ENCODE results near the gene RCOR1. TPM values are rescaled to one million over a fixed set of nuclear protein-coding genes. Genes with fewer than 3 reads are reported as not detected.

Gene RCOR1
- total RNA-seq, 1 experiment from 2014 or later = 33.6 TPM

DNA sequence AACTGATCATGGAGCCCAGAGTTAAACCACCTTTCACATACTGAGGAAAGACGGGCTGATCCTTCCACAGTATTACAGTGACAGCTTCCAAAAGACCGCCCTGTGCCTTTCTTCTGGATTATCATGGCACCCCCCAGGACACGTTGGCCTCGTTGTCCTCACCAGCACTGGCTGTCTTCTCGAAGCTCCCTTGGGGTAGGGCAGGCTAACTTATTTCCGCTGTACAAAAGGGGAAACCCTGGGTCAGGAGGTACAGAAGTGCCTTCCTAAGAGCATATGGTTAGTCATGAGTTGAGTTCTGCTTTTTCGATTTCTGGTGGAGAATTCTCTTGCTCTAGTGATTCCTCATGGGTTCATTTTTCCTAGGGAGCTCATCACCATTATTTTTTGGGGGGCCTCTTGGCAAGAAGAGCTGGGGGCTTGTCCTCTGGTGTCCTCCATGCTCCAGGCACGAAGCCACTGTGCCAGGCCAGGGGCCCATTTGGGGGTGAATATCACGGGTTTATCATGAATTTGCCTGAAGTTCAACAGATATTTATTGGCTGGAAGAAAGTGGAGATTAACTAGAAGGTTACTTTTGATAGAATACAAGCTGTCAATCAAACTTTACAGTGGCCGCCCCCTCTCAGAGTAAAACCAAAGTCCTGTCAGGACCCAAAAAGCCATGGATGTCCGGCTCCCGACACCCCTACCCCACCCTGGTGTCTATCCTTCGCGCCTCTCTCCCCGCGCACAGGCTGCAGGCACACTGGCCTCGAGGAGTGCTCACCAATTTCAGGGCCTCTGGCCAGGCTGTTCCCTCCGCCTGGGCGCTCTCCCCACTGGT, 176.0 kb downstream of the RCOR1 start:
- Mint-ChIP-seq H3K27me3 (ENCODE audit: insufficient read depth, unreplicated experiment) (no peaks in the 10 kb centered on the region), H3K9me3 (ENCODE audit: unreplicated experiment) (no peaks in the 10 kb centered on the region), H3K4me3 (ENCODE audit: unreplicated experiment) (no peak overlapping the region), H3K4me1 (ENCODE audit: low read depth, unreplicated experiment) (no peaks in the 10 kb centered on the region), H3K27ac (ENCODE audit: unreplicated experiment) (no peak overlapping the region), H3K36me3 (ENCODE audit: insufficient read depth, unreplicated experiment) (no peaks in the 10 kb centered on the region)
- Histone ChIP-seq H3K27me3 (replicated peaks; ENCODE audit: control insufficient read depth, insufficient read depth, low read length) (no peaks in the 10 kb centered on the region), H3K9me3 (no peaks in the 10 kb centered on the region), H3K36me3 (ENCODE audit: control insufficient read depth, insufficient read depth, low read length) (no peaks in the 10 kb centered on the region), H3K4me3 (ENCODE audit: low read depth, low read length) (no peak overlapping the region), H3K4me1 (no peaks in the 10 kb centered on the region)
- CTCF ChIA-PET = no interaction called here
- POLR2A ChIA-PET = no interaction called here
- TF ChIP-seq, protein P1, sequence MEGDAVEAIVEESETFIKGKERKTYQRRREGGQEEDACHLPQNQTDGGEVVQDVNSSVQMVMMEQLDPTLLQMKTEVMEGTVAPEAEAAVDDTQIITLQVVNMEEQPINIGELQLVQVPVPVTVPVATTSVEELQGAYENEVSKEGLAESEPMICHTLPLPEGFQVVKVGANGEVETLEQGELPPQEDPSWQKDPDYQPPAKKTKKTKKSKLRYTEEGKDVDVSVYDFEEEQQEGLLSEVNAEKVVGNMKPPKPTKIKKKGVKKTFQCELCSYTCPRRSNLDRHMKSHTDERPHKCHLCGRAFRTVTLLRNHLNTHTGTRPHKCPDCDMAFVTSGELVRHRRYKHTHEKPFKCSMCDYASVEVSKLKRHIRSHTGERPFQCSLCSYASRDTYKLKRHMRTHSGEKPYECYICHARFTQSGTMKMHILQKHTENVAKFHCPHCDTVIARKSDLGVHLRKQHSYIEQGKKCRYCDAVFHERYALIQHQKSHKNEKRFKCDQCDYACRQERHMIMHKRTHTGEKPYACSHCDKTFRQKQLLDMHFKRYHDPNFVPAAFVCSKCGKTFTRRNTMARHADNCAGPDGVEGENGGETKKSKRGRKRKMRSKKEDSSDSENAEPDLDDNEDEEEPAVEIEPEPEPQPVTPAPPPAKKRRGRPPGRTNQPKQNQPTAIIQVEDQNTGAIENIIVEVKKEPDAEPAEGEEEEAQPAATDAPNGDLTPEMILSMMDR (IDR thresholded peaks at IDR 0.05; ENCODE audit: insufficient read depth in 1 of 2, low read depth in 1 of 2, low read length in 1 of 2, severe bottlenecking in 1 of 2, unreplicated experiment in 1 of 2) = no peak
- DNase-seq = no peak
- intact Hi-C loops (cut with micrococcal nuclease; ENCODE audit: unreplicated experiment) = no loop called here
- BruUV-seq (replicated peaks) = no TSS peak

DNA sequence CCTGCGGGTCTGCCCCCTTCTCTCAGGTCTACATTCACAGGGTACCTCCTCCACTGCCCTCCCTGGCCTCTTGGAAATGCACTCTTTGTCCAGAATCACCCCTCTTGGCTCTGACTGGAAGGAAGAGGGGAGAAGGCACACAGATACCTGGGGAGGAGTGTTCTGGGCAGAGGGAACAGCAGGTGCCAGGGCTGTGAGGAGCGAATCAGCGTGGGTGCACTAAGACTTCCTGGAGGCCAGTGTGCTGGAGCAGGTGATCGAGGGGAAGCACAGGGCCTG, 176.5 kb downstream of the RCOR1 start:
- Histone ChIP-seq H3K9me3 (no peaks in the 10 kb centered on the region), H3K36me3 (ENCODE audit: control insufficient read depth, insufficient read depth, low read length) (no peaks in the 10 kb centered on the region), H3K27me3 (replicated peaks; ENCODE audit: control insufficient read depth, insufficient read depth, low read length) (no peaks in the 10 kb centered on the region), H3K4me3 (ENCODE audit: low read depth, low read length) (no peak overlapping the region), H3K4me1 (no peaks in the 10 kb centered on the region)
- Mint-ChIP-seq H3K36me3 (ENCODE audit: insufficient read depth, unreplicated experiment) (no peaks in the 10 kb centered on the region), H3K27me3 (ENCODE audit: insufficient read depth, unreplicated experiment) (no peaks in the 10 kb centered on the region), H3K4me1 (ENCODE audit: low read depth, unreplicated experiment) (no peaks in the 10 kb centered on the region), H3K9me3 (ENCODE audit: unreplicated experiment) (no peaks in the 10 kb centered on the region), H3K27ac (ENCODE audit: unreplicated experiment) (no peak overlapping the region), H3K4me3 (ENCODE audit: unreplicated experiment) (no peak overlapping the region)
- ChIA-PET POLR2A (no interaction called here), CTCF (no interaction called here)
- TF ChIP-seq, protein P1 (IDR thresholded peaks at IDR 0.05; ENCODE audit: insufficient read depth in 1 of 2, low read depth in 1 of 2, low read length in 1 of 2, severe bottlenecking in 1 of 2, unreplicated experiment in 1 of 2) = no peak
- intact Hi-C loops (cut with micrococcal nuclease; ENCODE audit: unreplicated experiment) = no loop called here
- DNase-seq = no peak
- BruUV-seq (replicated peaks) = no TSS peak

DNA sequence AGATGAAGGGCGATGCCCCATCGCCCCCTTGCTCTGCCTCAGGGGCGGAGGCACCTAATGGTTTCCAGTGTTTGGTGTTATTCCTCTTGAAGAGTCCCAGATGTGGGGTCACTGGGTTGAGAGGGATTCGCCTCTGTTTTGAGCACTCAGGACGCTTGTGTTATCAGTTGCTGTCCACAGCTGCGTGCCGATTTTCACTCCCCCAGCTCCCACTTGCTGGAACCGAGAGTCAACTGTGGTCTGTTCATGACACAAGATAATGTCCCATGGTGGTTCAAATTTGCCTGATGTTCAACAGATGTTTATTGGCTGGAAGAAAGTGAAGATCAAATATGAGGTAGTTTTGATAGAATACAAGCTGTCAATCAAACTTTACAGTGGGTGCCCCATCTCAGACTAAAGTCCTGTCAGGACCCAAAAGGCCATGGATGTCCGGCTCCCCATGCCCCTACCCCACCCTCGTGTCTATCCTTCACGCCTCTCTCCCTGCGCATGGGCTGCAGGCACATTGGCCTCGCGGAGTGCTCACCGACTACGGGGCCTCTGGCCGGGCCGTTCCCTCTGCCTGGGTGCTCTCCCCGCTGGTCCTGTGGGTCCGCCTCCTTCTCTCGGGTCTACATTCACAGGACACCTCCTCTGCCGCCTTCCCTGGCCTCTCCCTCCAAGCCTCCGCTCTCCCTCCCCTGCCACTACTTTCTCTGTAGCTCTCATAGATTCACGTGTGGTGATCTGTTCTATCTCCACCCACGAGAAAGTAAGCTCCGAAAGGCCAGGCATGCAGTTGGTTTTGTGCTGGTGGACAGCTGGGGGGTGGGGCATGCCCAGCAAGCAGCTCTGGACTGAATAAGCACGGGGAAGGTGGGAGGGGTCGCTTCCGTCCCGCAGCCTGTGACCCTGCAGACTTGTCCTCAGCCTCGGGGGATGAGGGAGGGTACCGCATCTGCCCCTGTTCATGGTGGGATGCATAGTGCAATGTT, 178.0 kb downstream of the RCOR1 start:
- no TSS peak for BruUV-seq (replicated peaks)
- no peaks in the 10 kb centered on the region for H3K4me1 ChIP-seq
- Mint-ChIP-seq H3K4me1 (ENCODE audit: low read depth, unreplicated experiment) (no peaks in the 10 kb centered on the region), H3K27ac (ENCODE audit: unreplicated experiment) (no peak overlapping the region), H3K4me3 (ENCODE audit: unreplicated experiment) (no peak overlapping the region), H3K36me3 (ENCODE audit: insufficient read depth, unreplicated experiment) (no peaks in the 10 kb centered on the region), H3K27me3 (ENCODE audit: insufficient read depth, unreplicated experiment) (no peaks in the 10 kb centered on the region), H3K9me3 (ENCODE audit: unreplicated experiment) (no peaks in the 10 kb centered on the region)
- TF ChIP-seq, protein P1 (IDR thresholded peaks at IDR 0.05; ENCODE audit: insufficient read depth in 1 of 2, low read depth in 1 of 2, low read length in 1 of 2, severe bottlenecking in 1 of 2, unreplicated experiment in 1 of 2) = no peak
- intact Hi-C loops (cut with micrococcal nuclease; ENCODE audit: unreplicated experiment) = loop anchor here (10.0 kb wide), 1 partner anchor 104 kb away; no protein-coding TSS in a partner anchor
- H3K4me3 ChIP-seq (ENCODE audit: low read depth, low read length) = no peak overlapping the region
- no peak for DNase-seq
- CTCF ChIA-PET = no interaction called here
- H3K9me3 ChIP-seq = no peaks in the 10 kb centered on the region
- H3K27me3 ChIP-seq (replicated peaks; ENCODE audit: control insufficient read depth, insufficient read depth, low read length) = no peaks in the 10 kb centered on the region
- H3K36me3 ChIP-seq (ENCODE audit: control insufficient read depth, insufficient read depth, low read length) = no peaks in the 10 kb centered on the region
- POLR2A ChIA-PET = no interaction called here
